Prostate gland (tissue), 2 donors: Measurements from ENCODE around the gene SGSH. TPM values are rescaled to one million over a fixed set of nuclear protein-coding genes. Genes with fewer than 3 reads are reported as not detected.

Experiments used
- DNase-seq: peaks from one replicate; pipeline ENCODE4 v3.0.0-alpha.2; 2019; ENCODE audit warnings: low spot score
- H3K27ac ChIP-seq, 2 donors: fragments of 200-600 bp; sonication (generic); 2 replicates each; pipeline ENCODE4 v1.5.1; 2017 to 2019
- H3K27me3 ChIP-seq: fragments of 200-600 bp; sonication (generic); replicated peaks from 2 replicates; pipeline ENCODE4 v1.5.1; 2019; ENCODE audit not compliant: insufficient read depth
- H3K36me3 ChIP-seq, 2 donors: fragments of 200-600 bp; sonication (generic); 1 replicate in 1 of 2; 2 replicates in 1 of 2; pipeline versions ENCODE4 v1.5.1 to v1.8.1; 2017 to 2019
- H3K4me1 ChIP-seq: fragments of 200-600 bp; sonication (generic); replicated peaks from 2 replicates; pipeline ENCODE4 v1.5.1; 2019
- H3K4me3 ChIP-seq, 2 donors: fragments of 200-600 bp; sonication (generic); 2 replicates each; pipeline ENCODE4 v1.5.1; 2017 to 2019
- H3K9me3 ChIP-seq: fragments of 200-600 bp; sonication (generic); 2 replicates; pipeline ENCODE4 v1.5.1; 2017
- POLR2A ChIP-seq: fragments of 450-650 bp; IDR thresholded peaks from one replicate; pipeline ENCODE4 v1.6.1; 2016; ENCODE audit warnings: antibody characterized with exemption, mild to moderate bottlenecking
- POLR2AphosphoS5 ChIP-seq: sonication (generic); formaldehyde crosslinking; IDR thresholded peaks from one replicate; pipeline ENCODE4 v1.6.1; 2017; ENCODE audit warnings: antibody characterized with exemption
- WGBS: methylation state at CpG from one replicate; pipeline ENCODE4 v1.1.5; 2018; 5-methylcytosine and 5-hydroxymethylcytosine counted together
- intact Hi-C: fragments of 100-400 bp; cut with DNase I; formaldehyde crosslinking; loops from one replicate; pipeline ENCODE4 v1.14.2; 2022
- total RNA-seq, 2 donors: library from RNA; depleted of rRNA; stranded (reverse); fragments of >200 nt; gene quantifications; one replicate each; pipeline ENCODE4 v1.1.0, GENCODE V29; 2016
- TF ChIP-seq, protein P1 (sequence below), 4 experiments: fragments of 200-600 bp in 2 of 4; fragments of 450-650 bp in 2 of 4; sonication (generic) in 2 of 4; IDR thresholded peaks; 1 replicate in 3 of 4; 2 replicates in 1 of 4; pipeline ENCODE4 v1.5.1; 2016 to 2019; ENCODE audit warnings: antibody characterized with exemption in 4 of 4, mild to moderate bottlenecking in 2 of 4, moderate library complexity in 2 of 4

The SGSH gene
- total RNA-seq, 2 donors from 2014 or later, result 41.2 to 95.7 TPM

DNA sequence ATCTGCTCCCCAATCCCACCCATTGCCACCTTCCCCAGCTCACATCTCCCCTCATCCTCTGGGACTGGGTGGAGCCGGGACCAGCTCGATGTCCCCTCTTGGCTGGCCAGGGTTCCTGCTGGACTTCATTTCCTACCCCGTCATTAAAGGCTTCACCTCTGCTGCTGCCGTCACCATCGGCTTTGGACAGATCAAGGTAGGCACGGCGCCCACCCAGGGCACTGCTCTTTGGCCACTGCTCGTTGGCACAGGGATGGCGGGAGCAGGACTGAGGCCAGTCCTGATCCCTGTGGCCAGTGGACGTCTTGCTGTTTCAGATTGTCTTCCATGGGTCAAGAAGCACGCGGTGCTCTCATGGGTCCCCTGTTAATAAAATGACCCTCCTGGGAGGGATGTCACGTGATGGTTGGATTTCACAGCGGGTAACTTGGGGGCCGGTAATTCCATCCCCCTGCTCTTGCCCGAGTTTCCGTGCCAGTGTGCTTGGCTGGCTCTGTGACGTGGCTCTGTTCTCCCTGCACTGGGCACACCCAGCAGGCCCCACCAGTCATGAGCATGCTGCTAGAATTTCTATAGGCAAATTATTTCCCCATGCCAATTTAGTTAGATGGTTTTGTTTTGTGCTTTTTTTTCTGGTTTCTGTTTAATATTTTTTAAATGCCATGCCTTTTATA, 3.1 kb upstream of the SGSH start:
- DNase-seq, result no peak
- 90% methylated on average over 18 of the region's 18 CpGs for WGBS
- no peak overlapping the region for H3K27ac ChIP-seq
- H3K4me3 ChIP-seq, result no peak overlapping the region
- H3K27me3 ChIP-seq, result no peaks in the 10 kb centered on the region
- H3K4me1 ChIP-seq, result peaks cover 4% of the 10 kb centered on the region
- intact Hi-C loops, result loop anchor here (10.0 kb wide), 1 partner anchor 218 kb away; no protein-coding TSS in a partner anchor
- no peak for TF ChIP-seq POLR2A
- TF ChIP-seq POLR2AphosphoS5, result no peak
- TF ChIP-seq, protein P1, sequence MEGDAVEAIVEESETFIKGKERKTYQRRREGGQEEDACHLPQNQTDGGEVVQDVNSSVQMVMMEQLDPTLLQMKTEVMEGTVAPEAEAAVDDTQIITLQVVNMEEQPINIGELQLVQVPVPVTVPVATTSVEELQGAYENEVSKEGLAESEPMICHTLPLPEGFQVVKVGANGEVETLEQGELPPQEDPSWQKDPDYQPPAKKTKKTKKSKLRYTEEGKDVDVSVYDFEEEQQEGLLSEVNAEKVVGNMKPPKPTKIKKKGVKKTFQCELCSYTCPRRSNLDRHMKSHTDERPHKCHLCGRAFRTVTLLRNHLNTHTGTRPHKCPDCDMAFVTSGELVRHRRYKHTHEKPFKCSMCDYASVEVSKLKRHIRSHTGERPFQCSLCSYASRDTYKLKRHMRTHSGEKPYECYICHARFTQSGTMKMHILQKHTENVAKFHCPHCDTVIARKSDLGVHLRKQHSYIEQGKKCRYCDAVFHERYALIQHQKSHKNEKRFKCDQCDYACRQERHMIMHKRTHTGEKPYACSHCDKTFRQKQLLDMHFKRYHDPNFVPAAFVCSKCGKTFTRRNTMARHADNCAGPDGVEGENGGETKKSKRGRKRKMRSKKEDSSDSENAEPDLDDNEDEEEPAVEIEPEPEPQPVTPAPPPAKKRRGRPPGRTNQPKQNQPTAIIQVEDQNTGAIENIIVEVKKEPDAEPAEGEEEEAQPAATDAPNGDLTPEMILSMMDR (IDR thresholded peaks at IDR 0.05), result no peak
- H3K36me3 ChIP-seq, result no peaks in the 10 kb centered on the region
- H3K9me3 ChIP-seq, result no peaks in the 10 kb centered on the region

DNA sequence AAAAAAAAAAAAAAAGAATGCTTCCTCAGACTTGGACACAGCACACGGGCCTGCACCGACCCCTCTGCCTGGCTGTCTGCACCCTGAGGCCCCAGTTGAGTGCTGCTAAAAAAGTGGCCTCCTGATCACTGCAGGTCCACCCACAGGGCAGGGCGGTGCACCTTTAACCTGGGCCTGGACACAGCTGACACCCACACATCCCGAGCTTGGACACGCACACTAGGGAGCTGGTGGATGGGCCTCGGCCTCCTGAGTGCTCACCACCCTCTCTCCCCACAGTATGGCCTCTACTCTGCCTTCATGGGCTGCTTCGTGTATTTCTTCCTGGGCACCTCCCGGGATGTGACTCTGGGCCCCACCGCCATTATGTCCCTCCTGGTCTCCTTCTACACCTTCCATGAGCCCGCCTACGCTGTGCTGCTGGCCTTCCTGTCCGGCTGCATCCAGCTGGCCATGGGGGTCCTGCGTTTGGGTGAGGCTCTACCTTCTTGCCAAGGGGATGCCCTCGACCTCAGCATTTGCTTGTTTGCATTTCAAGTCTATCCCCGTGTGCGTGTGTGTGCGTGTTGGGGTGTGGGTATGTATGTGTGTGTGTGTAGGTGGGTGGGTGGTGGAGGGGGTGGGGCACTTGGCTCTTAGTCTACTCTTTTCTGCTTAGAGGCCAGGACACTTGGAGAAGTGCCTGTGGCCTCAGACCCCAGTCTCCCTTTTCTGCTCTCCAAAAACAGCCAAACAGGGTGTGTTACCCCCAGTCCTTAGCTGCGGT, 2.4 kb upstream of the SGSH start:
- WGBS, result 89% methylated on average over 18 of the region's 18 CpGs
- Histone ChIP-seq H3K27me3 (no peaks in the 10 kb centered on the region), H3K27ac (no peak overlapping the region), H3K4me1 (peaks cover 4% of the 10 kb centered on the region), H3K4me3 (no peak overlapping the region), H3K9me3 (no peaks in the 10 kb centered on the region), H3K36me3 (no peaks in the 10 kb centered on the region)
- intact Hi-C loops, result loop anchor here (10.0 kb wide), 1 partner anchor 218 kb away; no protein-coding TSS in a partner anchor
- TF ChIP-seq POLR2AphosphoS5 (no peak), POLR2A (no peak)
- TF ChIP-seq, protein P1 (IDR thresholded peaks at IDR 0.05), result no peak
- no peak for DNase-seq

DNA sequence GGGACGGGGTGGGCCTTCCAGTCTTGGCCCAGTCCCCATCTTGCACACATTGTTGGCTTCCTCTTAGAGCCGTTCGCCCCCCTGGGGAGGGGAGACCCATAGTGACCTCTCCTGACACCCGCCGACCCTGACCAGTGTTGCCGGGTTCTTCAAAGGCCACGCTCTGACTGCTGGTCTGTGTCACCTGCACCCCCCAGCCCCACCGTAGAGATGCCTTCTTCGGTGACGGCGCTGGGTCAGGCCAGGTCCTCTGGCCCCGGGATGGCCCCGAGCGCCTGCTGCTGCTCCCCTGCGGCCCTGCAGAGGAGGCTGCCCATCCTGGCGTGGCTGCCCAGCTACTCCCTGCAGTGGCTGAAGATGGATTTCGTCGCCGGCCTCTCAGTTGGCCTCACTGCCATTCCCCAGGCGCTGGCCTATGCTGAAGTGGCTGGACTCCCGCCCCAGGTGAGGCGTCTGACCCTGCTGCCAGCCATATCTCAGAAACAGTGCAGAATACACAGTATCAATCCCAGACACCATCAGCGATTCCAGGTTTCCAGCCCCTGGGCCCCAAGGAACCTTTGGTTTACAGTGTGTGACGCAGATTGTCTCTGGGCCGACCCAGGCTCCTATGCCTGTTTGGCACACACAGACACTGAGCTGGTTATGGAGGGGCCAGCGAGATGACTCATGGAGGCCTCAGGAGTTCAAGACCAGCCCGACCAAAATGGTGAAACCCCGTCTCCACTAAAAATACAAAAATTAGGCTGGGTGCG, 1.4 kb upstream of the SGSH start:
- intact Hi-C loops, result loop anchor here (10.0 kb wide), 1 partner anchor 217 kb away; no protein-coding TSS in a partner anchor
- no peaks in the 10 kb centered on the region for H3K27me3 ChIP-seq
- no peak for DNase-seq

DNA sequence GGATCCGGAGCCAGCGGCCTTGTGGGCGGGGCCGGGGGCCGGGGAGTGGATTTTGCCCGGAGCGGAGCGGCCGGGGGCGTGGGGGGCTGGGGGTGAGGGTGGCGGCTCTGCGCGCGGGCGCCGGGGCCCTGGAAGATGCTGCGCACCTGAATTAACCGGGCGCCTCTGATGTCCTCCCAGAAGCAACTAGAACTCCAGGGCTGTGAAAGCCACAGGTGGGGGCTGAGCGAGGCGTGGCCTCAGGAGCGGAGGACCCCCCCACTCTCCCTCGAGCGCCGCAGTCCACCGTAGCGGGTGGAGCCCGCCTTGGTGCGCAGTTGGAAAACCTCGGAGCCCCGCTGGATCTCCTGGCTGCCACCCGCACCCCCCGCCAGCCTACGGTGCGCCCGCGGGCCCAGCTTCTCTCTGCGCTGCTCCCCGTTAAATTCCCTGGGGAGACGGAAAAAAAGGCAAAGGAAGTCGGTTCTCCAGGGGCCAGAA, 643 bp upstream of the SGSH start:
- Histone ChIP-seq H3K9me3 (no peaks in the 10 kb centered on the region), H3K36me3 (no peaks in the 10 kb centered on the region), H3K4me1 (peaks cover 4% of the 10 kb centered on the region), H3K27ac (peak overlapping the region; percentile 82 to 91), H3K4me3 (peak overlapping the region; percentile 96 to 97), H3K27me3 (no peaks in the 10 kb centered on the region)
- WGBS, result 5% methylated on average over 22 of the region's 41 CpGs
- DNase-seq, result peak; percentile 20
- TF ChIP-seq POLR2AphosphoS5, result peak; percentile 27
- peak; percentile 10 for TF ChIP-seq POLR2A
- TF ChIP-seq, protein P1 (IDR thresholded peaks at IDR 0.05), result no peak
- intact Hi-C loops, result loop anchor here (10.0 kb wide), 1 partner anchor 216 kb away; no protein-coding TSS in a partner anchor

More for the DNA sequence above, 1.4 kb upstream of the SGSH start:
- Histone ChIP-seq H3K9me3 (no peaks in the 10 kb centered on the region), H3K4me1 (peaks cover 4% of the 10 kb centered on the region), H3K27ac (peak overlapping the region; percentile 82 to 91), H3K36me3 (no peaks in the 10 kb centered on the region), H3K4me3 (peak overlapping the region; percentile 96 to 97)
- WGBS, result 74% methylated on average over 28 of the region's 29 CpGs
- TF ChIP-seq POLR2A (no peak), POLR2AphosphoS5 (no peak)
- TF ChIP-seq, protein P1 (IDR thresholded peaks at IDR 0.05), result no peak
